ENCODE results near the gene ALG3. TPM values are rescaled to one million over a fixed set of nuclear protein-coding genes. Genes with fewer than 3 reads are reported as not detected.

ALG3 gene
- total RNA-seq, 4 donors from 2014 or later = 45.8 to 63.9 (median 54.6) TPM

DNA sequence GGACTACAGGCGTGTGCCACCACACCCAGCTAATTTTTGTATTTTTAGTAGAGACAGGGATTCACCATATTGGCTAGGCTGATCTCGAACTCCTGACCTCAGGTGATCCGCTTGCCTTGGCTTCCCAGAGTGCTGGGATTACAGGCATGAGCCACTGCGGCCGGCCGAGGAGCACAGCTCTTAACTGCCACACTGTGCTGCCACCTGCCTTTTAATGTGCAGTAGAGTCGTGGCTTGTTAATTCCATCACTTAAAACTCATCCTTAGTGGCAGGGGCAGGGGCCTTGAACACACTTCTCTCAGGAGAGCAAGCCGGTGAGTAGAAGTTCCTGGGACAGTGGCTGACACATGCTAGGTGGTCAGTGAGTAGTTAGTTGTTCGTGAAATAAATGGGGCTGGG is 50.3 kb downstream of the ALG3 start:
- Histone ChIP-seq H3K27ac (no peak overlapping the region), H3K4me3 (no peak overlapping the region), H3K4me1 (no peaks in the 10 kb centered on the region), H3K27me3 (no peaks in the 10 kb centered on the region), H3K36me3 (peaks cover 10 to 33% (median 15%) of the 10 kb centered on the region in 3 donors), H3K9me3 (no peaks in the 10 kb centered on the region)
- WGBS, 2 donors = 83 to 88% methylated on average over 8 of the region's 9 CpGs
- DNase-seq = no peak
- TF ChIP-seq, protein P1, sequence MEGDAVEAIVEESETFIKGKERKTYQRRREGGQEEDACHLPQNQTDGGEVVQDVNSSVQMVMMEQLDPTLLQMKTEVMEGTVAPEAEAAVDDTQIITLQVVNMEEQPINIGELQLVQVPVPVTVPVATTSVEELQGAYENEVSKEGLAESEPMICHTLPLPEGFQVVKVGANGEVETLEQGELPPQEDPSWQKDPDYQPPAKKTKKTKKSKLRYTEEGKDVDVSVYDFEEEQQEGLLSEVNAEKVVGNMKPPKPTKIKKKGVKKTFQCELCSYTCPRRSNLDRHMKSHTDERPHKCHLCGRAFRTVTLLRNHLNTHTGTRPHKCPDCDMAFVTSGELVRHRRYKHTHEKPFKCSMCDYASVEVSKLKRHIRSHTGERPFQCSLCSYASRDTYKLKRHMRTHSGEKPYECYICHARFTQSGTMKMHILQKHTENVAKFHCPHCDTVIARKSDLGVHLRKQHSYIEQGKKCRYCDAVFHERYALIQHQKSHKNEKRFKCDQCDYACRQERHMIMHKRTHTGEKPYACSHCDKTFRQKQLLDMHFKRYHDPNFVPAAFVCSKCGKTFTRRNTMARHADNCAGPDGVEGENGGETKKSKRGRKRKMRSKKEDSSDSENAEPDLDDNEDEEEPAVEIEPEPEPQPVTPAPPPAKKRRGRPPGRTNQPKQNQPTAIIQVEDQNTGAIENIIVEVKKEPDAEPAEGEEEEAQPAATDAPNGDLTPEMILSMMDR (IDR thresholded peaks at IDR 0.05) = no peak
- no peak for TF ChIP-seq POLR2A (IDR thresholded peaks at IDR 0.05)
- intact Hi-C loops (cut with DNase I) = no loop called here

DNA sequence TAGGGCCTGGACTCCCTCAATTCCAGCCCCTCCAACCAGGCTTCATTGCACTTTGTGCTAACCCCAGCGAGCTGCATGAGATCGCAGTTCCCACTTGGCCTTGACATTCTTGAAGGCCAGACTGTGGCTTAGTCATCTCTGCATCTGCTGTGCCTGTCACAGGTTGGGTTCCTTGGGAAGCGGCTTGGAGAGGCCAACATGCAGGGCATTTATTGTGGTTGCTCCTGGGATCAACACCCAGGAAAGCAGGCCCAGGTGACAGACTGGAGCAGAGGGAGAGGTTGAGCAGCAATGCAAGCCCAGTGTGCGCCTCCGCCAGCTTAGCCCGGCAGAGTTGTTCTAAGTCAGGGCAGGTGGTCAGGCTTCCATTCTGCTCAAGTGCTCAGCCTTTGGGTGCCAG is 52.2 kb downstream of the ALG3 start:
- Histone ChIP-seq H3K9me3 (no peaks in the 10 kb centered on the region), H3K4me1 (no peaks in the 10 kb centered on the region), H3K27ac (no peak overlapping the region), H3K4me3 (no peak overlapping the region), H3K36me3 (peaks cover 22 to 53% (median 35%) of the 10 kb centered on the region in 3 donors), H3K27me3 (no peaks in the 10 kb centered on the region)
- intact Hi-C loops (cut with DNase I) = no loop called here
- 75 to 79% methylated on average over 2 to 4 of the region's 6 CpGs for WGBS, 2 donors
- no peak for DNase-seq
- TF ChIP-seq POLR2A (IDR thresholded peaks at IDR 0.05) = no peak
- TF ChIP-seq, protein P1 (IDR thresholded peaks at IDR 0.05) = no peak

DNA sequence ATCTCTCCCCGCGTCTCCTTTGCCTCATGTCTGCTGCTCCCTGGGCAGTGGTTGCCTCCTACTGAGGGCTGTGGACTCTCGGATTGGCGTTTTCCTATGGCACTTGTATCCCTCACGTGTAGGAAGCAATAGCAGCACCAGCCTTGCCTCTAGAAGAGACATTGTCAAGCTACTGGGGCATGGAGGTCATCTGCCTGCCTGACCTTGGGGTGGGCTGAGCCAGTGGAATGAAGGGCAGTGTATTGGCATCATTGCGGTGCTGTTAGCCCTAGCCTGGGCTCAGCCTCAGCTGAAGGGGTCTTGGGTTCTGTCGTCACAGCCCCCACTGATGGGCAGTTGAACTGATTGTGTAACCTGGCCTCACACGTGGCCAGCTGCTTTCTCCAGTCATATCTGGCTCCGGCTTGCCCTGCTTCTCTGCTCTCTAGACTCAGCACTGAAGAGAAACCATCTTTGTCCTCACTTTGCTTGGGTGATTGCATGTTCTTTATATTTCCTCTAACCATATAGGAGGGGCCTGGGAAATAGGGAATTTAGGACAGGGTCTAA is 54.7 kb downstream of the ALG3 start:
- Histone ChIP-seq H3K27ac (no peak overlapping the region), H3K36me3 (peaks cover 31 to 78% (median 58%) of the 10 kb centered on the region in 3 donors), H3K4me3 (no peak overlapping the region), H3K4me1 (no peaks in the 10 kb centered on the region), H3K27me3 (no peaks in the 10 kb centered on the region), H3K9me3 (no peaks in the 10 kb centered on the region)
- TF ChIP-seq, protein P1 (IDR thresholded peaks at IDR 0.05) = no peak
- no peak for DNase-seq
- WGBS, 2 donors = 89% methylated on average over 8 to 9 of the region's 9 CpGs
- intact Hi-C loops (cut with DNase I) = no loop called here

DNA sequence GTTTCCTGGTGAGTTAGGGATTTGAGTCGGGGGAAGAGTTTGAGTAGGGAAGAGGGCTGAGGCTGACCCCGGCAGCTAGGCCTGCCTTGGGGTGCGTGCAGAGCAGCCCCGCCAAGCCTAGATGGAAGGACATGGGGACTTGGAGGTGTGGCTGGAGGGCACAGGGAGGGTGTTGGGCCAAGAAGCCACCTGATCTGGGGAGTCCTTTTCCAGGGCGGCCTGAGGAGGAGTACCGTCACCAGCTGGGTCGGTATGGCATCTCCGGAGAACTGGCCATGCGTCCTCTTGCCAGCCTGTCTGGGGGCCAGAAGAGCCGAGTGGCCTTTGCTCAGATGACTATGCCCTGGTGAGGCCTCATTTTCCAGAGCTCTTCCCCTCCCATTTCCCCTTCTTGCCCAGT is 55.9 kb downstream of the ALG3 start:
- Histone ChIP-seq H3K36me3 (peaks cover 31 to 89% (median 67%) of the 10 kb centered on the region in 3 donors), H3K27ac (no peak overlapping the region), H3K4me1 (peaks cover 0 to 11% (median 0%) of the 10 kb centered on the region in 3 donors), H3K9me3 (no peaks in the 10 kb centered on the region), H3K4me3 (no peak overlapping the region), H3K27me3 (no peaks in the 10 kb centered on the region)
- TF ChIP-seq POLR2A (IDR thresholded peaks at IDR 0.05) = no peak
- TF ChIP-seq, protein P1 (IDR thresholded peaks at IDR 0.05) = no peak
- intact Hi-C loops (cut with DNase I) = no loop called here
- DNase-seq = no peak
- 87 to 95% methylated on average over 6 to 9 of the region's 10 CpGs for WGBS, 2 donors

Small RNAs within 50 kb of the gene (small RNA-seq; reads per million reads assigned to genes)
- 0 reads per million in 4 donors for gene MIR1224

Other genes with a start within 250 kb of the ALG3 start
- 10 to 100 TPM; 34.3 to 50.2 (median 40.4) TPM for gene ABCC5, start 231.1 kb downstream of the ALG3 start, total RNA-seq
- gene HTR3D, start 217.2 kb downstream of the ALG3 start, total RNA-seq = not detected
- gene HTR3C, start 195.9 kb downstream of the ALG3 start, total RNA-seq = not detected
- not detected for gene HTR3E, start 151.9 kb downstream of the ALG3 start, total RNA-seq
- 10 to 100 TPM; 27.2 to 51.5 (median 42.1) TPM for gene EIF2B5, start 113.6 kb downstream of the ALG3 start, total RNA-seq
- gene DVL3, start 93.6 kb downstream of the ALG3 start, total RNA-seq = 10 to 100 TPM; 28.9 to 45.2 (median 34.4) TPM
- 100 to 1,000 TPM; 139 to 212 (median 208) TPM for gene AP2M1, start 74.1 kb downstream of the ALG3 start, total RNA-seq
- gene ABCF3, start 62.8 kb downstream of the ALG3 start, total RNA-seq = 10 to 100 TPM; 31.4 to 63.1 (median 40.5) TPM
- under 1 TPM in 1 of 4 donors, not detected in 3; 0.22 TPM for gene VWA5B2, start 19.4 kb downstream of the ALG3 start, total RNA-seq
- 10 to 100 TPM in 2 of 4 donors, 1 to 10 TPM in 2; 8.1 to 13.4 (median 10.3) TPM for gene EEF1AKMT4, start 710 bp upstream of the ALG3 start, total RNA-seq
- not detected for gene CAMK2N2, start 12.6 kb upstream of the ALG3 start, total RNA-seq
- gene ECE2, start 27.1 kb upstream of the ALG3 start, total RNA-seq = not detected
- 100 to 1,000 TPM; 209 to 362 (median 235) TPM for gene PSMD2, start 50.3 kb upstream of the ALG3 start, total RNA-seq
- gene EIF4G1, start 65.6 kb upstream of the ALG3 start, total RNA-seq = 100 to 1,000 TPM; 272 to 462 (median 352) TPM
- 10 to 100 TPM in 2 of 4 donors, 1 to 10 TPM in 2; 7.4 to 20.2 (median 10.4) TPM for gene FAM131A, start 88.6 kb upstream of the ALG3 start, total RNA-seq
- gene CLCN2, start 112.6 kb upstream of the ALG3 start, total RNA-seq = 1 to 10 TPM; 2.1 to 4.2 (median 3.0) TPM
- 10 to 100 TPM; 49.5 to 98.5 (median 64.9) TPM for gene POLR2H, start 112.7 kb upstream of the ALG3 start, total RNA-seq
- gene THPO, start 129.2 kb upstream of the ALG3 start, total RNA-seq = under 1 TPM in 1 of 4 donors, not detected in 3; 0.57 TPM
- gene CHRD, start 131.1 kb upstream of the ALG3 start, total RNA-seq = 10 to 100 TPM in 1 of 4 donors, 1 to 10 TPM in 1, under 1 TPM in 2; 0.11 to 10.7 (median 2.8) TPM

All from esophagus squamous epithelium (tissue), 5 donors.